Neural cell (in vitro differentiated cells): ENCODE data around the gene GPR146. TPM values are rescaled to one million over a fixed set of nuclear protein-coding genes. Genes with fewer than 3 reads are reported as not detected.

Source experiments
- H2AFZ ChIP-seq: fragments of 200-600, 300-800 bp; sonication (generic), shearing (Covaris generic); 2 replicates; pipeline ENCODE4 v1.6.0; 2014; ENCODE audit warnings: low read depth, mild to moderate bottlenecking, antibody characterized with exemption, low read length, moderate library complexity
- H3F3A ChIP-seq: fragments of 200-600 bp; shearing (Covaris generic); 2 replicates; pipeline ENCODE4 v1.6.1; 2016; ENCODE audit warnings: mild to moderate bottlenecking, moderate library complexity, mixed read lengths, antibody characterized with exemption, low read length; ENCODE audit not compliant: insufficient read depth, poor library complexity, severe bottlenecking
- H3K27ac ChIP-seq: fragments of 200-600, 300-800 bp; sonication (generic), shearing (Covaris generic); 2 replicates; pipeline ENCODE4 v1.5.1; 2014; ENCODE audit warnings: mild to moderate bottlenecking, low read length, moderate library complexity
- H3K27me3 ChIP-seq: fragments of 300-800, 200-600 bp; sonication (generic), shearing (Covaris generic); 2 replicates; pipeline ENCODE4 v1.6.0; 2014; ENCODE audit warnings: mild to moderate bottlenecking, low read depth, low read length, moderate library complexity; ENCODE audit not compliant: insufficient read depth
- H3K36me3 ChIP-seq: fragments of 300-800, 200-600 bp; sonication (generic), shearing (Covaris generic); 2 replicates; pipeline ENCODE4 v1.5.1; 2014; ENCODE audit warnings: mild to moderate bottlenecking, antibody characterized with exemption, low read length, moderate library complexity; ENCODE audit not compliant: insufficient read depth
- H3K4me2 ChIP-seq: fragments of 300-800, 200-600 bp; sonication (generic), shearing (Covaris generic); 2 replicates; pipeline ENCODE4 v1.6.0; 2014; ENCODE audit warnings: mild to moderate bottlenecking, low read length
- H3K4me3 ChIP-seq: fragments of 300-800, 200-600 bp; sonication (generic), shearing (Covaris generic); 2 replicates; pipeline ENCODE4 v1.5.1; 2014; ENCODE audit warnings: mild to moderate bottlenecking, low read length, moderate library complexity
- H3K79me2 ChIP-seq: fragments of 200-600 bp; shearing (Covaris generic); replicated peaks from 2 replicates; pipeline ENCODE4 v1.6.0; 2014; ENCODE audit warnings: mild to moderate bottlenecking, low read length, moderate library complexity; ENCODE audit not compliant: insufficient read depth
- H3K9ac ChIP-seq: fragments of 300-800, 200-600 bp; sonication (generic), shearing (Covaris generic); 2 replicates; pipeline ENCODE4 v1.6.1; 2016; ENCODE audit warnings: mild to moderate bottlenecking, low read length, mixed read lengths
- H3K9me2 ChIP-seq: fragments of 200-600 bp; shearing (Covaris generic); 2 replicates; pipeline ENCODE4 v1.6.1; 2016; ENCODE audit warnings: mild to moderate bottlenecking, low read length, mixed read lengths; ENCODE audit not compliant: insufficient read depth
- H3K9me3 ChIP-seq: fragments of 200-600, 300-800 bp; sonication (generic), shearing (Covaris generic); 2 replicates; pipeline ENCODE4 v1.6.1; 2016; ENCODE audit warnings: mild to moderate bottlenecking, mixed run types, low read length, moderate library complexity, mixed read lengths
- H4K20me1 ChIP-seq: fragments of 200-600 bp; shearing (Covaris generic); 2 replicates; pipeline ENCODE4 v1.6.1; 2016; ENCODE audit warnings: mild to moderate bottlenecking, mixed run types; ENCODE audit not compliant: insufficient read depth
- EP300 ChIP-seq: fragments of 450-650 bp; conservative IDR thresholded peaks from 2 replicates; pipeline ENCODE4 v1.6.1; 2014; ENCODE audit warnings: antibody characterized with exemption, mild to moderate bottlenecking, moderate library complexity; ENCODE audit not compliant: poor library complexity, severe bottlenecking
- EZH2 ChIP-seq: fragments of 200-600, 300-800 bp; shearing (Covaris generic), sonication (generic); IDR thresholded peaks from 2 replicates; pipeline ENCODE4 v1.6.1; 2014; ENCODE audit warnings: antibody characterized with exemption, low read length, borderline replicate concordance, mild to moderate bottlenecking; ENCODE audit not compliant: insufficient read depth, poor library complexity, severe bottlenecking
- MXI1 ChIP-seq: fragments of 450-650 bp; conservative IDR thresholded peaks from 2 replicates; pipeline ENCODE4 v1.6.1; 2014; ENCODE audit warnings: antibody characterized with exemption, mild to moderate bottlenecking; ENCODE audit not compliant: poor library complexity, severe bottlenecking
- POLR2AphosphoS5 ChIP-seq: IDR thresholded peaks from 2 replicates; pipeline ENCODE4 v1.6.1; 2012
- RAD21 ChIP-seq: fragments of 450-650 bp; conservative IDR thresholded peaks from 2 replicates; pipeline ENCODE4 v1.6.1; 2014; ENCODE audit warnings: antibody characterized with exemption, mild to moderate bottlenecking, moderate library complexity
- REST ChIP-seq: IDR thresholded peaks from 2 replicates; pipeline ENCODE4 v1.6.1; 2012; ENCODE audit warnings: borderline replicate concordance
- SMC3 ChIP-seq: fragments of 450-650 bp; conservative IDR thresholded peaks from 2 replicates; pipeline ENCODE4 v1.6.1; 2014; ENCODE audit warnings: antibody characterized with exemption, mild to moderate bottlenecking, moderate library complexity; ENCODE audit not compliant: poor library complexity
- TAF1 ChIP-seq: IDR thresholded peaks from 2 replicates; pipeline ENCODE4 v1.6.1; 2012; ENCODE audit warnings: low read depth
- polyA plus RNA-seq: library from polyadenylated mRNA; depleted of rRNA; stranded (reverse); fragments of >200 nt; gene quantifications from 2 replicates; pipeline ENCODE4 v1.2.3, GENCODE V29; 2014
- TF ChIP-seq, protein P1 (sequence below): fragments of 450-650 bp; IDR thresholded peaks from 2 replicates; pipeline ENCODE4 v1.5.1; 2014; ENCODE audit warnings: antibody characterized with exemption, mild to moderate bottlenecking, moderate library complexity; ENCODE audit not compliant: poor library complexity, severe bottlenecking

GPR146 gene
- polyA plus RNA-seq, 1 donor from 2014 or later: not detected

DNA sequence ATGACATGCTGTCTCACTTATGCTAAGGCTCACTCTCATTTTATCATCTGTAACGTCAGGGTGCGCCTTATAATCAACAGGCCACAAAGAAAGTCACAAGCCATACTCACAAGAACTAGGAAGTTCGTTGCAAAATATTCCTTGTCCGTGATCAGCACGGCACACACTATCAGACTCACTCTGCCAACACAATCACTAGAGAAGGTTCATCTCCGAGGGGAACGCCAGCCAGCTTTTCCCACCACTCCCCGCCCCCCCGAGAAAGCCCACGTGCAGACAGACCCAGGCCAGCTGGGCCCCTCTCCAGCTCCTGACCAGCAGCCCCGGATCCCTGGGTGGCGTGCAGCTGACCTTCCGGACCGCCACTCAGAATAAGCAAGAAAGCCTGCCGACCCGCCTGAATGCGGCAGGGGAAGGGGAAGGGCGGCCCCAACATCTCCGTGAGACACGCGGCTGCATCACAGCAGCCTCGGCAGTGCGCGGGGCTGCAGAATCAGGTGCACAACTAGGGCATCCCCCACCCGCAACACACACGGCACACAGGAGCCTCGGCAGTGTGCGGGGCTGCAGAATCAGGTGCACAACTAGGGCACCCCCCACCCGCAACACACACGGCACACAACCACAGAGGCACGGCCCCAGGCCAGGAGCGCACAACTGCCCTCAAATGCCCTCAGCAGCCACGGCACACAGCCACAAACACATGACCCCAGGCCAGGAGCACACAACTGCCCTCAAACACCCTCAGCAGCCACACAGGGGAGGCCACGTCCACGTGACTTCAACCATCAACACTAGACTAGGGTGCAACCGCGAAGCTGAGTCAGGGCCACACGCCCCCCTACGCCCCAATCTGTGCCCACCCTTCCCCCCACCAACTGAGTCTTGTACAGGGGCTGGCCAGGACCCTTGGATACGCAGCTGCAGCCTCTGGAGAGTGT is 2.5 kb upstream of the GPR146 start:
- Histone ChIP-seq H3K9me2 (no peaks in the 10 kb centered on the region), H4K20me1 (no peaks in the 10 kb centered on the region), H3K27me3 (no peaks in the 10 kb centered on the region), H3K4me3 (no peak overlapping the region), H3K9me3 (no peaks in the 10 kb centered on the region), H3K27ac (no peak overlapping the region), H3K9ac (no peak overlapping the region), H3K36me3 (no peaks in the 10 kb centered on the region), H2AFZ (no peak overlapping the region), H3K4me2 (no peak overlapping the region), H3F3A (no peaks in the 10 kb centered on the region), H3K79me2 (no peaks in the 10 kb centered on the region)
- TF ChIP-seq, protein P1, sequence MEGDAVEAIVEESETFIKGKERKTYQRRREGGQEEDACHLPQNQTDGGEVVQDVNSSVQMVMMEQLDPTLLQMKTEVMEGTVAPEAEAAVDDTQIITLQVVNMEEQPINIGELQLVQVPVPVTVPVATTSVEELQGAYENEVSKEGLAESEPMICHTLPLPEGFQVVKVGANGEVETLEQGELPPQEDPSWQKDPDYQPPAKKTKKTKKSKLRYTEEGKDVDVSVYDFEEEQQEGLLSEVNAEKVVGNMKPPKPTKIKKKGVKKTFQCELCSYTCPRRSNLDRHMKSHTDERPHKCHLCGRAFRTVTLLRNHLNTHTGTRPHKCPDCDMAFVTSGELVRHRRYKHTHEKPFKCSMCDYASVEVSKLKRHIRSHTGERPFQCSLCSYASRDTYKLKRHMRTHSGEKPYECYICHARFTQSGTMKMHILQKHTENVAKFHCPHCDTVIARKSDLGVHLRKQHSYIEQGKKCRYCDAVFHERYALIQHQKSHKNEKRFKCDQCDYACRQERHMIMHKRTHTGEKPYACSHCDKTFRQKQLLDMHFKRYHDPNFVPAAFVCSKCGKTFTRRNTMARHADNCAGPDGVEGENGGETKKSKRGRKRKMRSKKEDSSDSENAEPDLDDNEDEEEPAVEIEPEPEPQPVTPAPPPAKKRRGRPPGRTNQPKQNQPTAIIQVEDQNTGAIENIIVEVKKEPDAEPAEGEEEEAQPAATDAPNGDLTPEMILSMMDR: no peak
- no peak for TF ChIP-seq EP300
- TF ChIP-seq POLR2AphosphoS5: no peak
- TF ChIP-seq SMC3: no peak
- no peak for TF ChIP-seq EZH2
- TF ChIP-seq RAD21: no peak
- no peak for TF ChIP-seq MXI1
- TF ChIP-seq TAF1: no peak
- no peak for TF ChIP-seq REST

- Histone ChIP-seq H3K9ac (no peak overlapping the region), H3K27ac (no peak overlapping the region), H3K27me3 (no peaks in the 10 kb centered on the region), H3F3A (no peaks in the 10 kb centered on the region), H3K79me2 (no peaks in the 10 kb centered on the region), H3K9me2 (no peaks in the 10 kb centered on the region), H3K4me3 (no peak overlapping the region), H3K4me2 (no peak overlapping the region), H3K36me3 (no peaks in the 10 kb centered on the region), H3K9me3 (no peaks in the 10 kb centered on the region), H4K20me1 (no peaks in the 10 kb centered on the region), H2AFZ (no peak overlapping the region)
- TF ChIP-seq EZH2 (no peak), EP300 (no peak), MXI1 (no peak), POLR2AphosphoS5 (no peak), REST (no peak), SMC3 (no peak), TAF1 (no peak), RAD21 (no peak)
- TF ChIP-seq, protein P1: no peak
Measured at GRCh38 chr7:1042492-1042833, 1.9 kb upstream of the GPR146 start.
